CD14-positive monocyte (primary cell): Measurements from ENCODE around the gene CTSS. TPM values are rescaled to one million over a fixed set of nuclear protein-coding genes. Genes with fewer than 3 reads are reported as not detected.
"Not testable (repeated sequence)": the region's sequence is repeated elsewhere in the genome, so short reads cannot be mapped to it uniquely, and the experiment has no call there.

Experiments
- DNase-seq, 3 donors: peaks; one replicate each; pipeline ENCODE4 v3.0.0-alpha.2; 2011 to 2022
- H2AFZ ChIP-seq: 2 replicates; pipeline ENCODE4 v1.6.0; 2012; ENCODE audit warnings: mild to moderate bottlenecking, low read depth, low read length, inconsistent platforms; ENCODE audit not compliant: insufficient read depth, poor library complexity, severe bottlenecking
- H3K27ac ChIP-seq, 2 donors: 1 replicate in 1 of 2; 2 replicates in 1 of 2; pipeline ENCODE4 v1.5.1; 2012 to 2013; ENCODE audit warnings: low read length in 2 of 2, control low read depth in 1 of 2, inconsistent platforms in 1 of 2, low read depth in 1 of 2, mild to moderate bottlenecking in 1 of 2
- H3K27me3 ChIP-seq, 2 donors: one replicate each; pipeline versions ENCODE4 v1.6.0 to v1.6.1; 2011 to 2013; ENCODE audit warnings: low read length in 2 of 2; ENCODE audit not compliant: control insufficient read depth in 2 of 2, insufficient read depth in 2 of 2
- H3K36me3 ChIP-seq, 2 donors: replicated peaks in 1 of 2; 1 replicate in 1 of 2; 2 replicates in 1 of 2; pipeline versions ENCODE4 v1.5.1 to v1.6.1; 2012 to 2013; ENCODE audit warnings: low read length in 2 of 2, control low read depth in 1 of 2, inconsistent platforms in 1 of 2, mild to moderate bottlenecking in 1 of 2; ENCODE audit not compliant: insufficient read depth in 2 of 2, control insufficient read depth in 1 of 2
- H3K4me1 ChIP-seq, 2 donors: 1 replicate in 1 of 2; 2 replicates in 1 of 2; pipeline versions ENCODE4 v1.5.1 to v1.6.1; 2012 to 2013; ENCODE audit warnings: low read length in 2 of 2, control low read depth in 1 of 2, inconsistent platforms in 1 of 2, mild to moderate bottlenecking in 1 of 2, moderate library complexity in 1 of 2; ENCODE audit not compliant: insufficient read depth in 2 of 2, control insufficient read depth in 1 of 2
- H3K4me2 ChIP-seq: replicated peaks from 2 replicates; pipeline ENCODE3; 2012; ENCODE audit warnings: low read length, moderate library complexity, mild to moderate bottlenecking; ENCODE audit not compliant: poor library complexity, severe bottlenecking; ENCODE audit errors: extremely low read depth
- H3K4me3 ChIP-seq, 3 experiments: fragments of 200-600 bp in 1 of 3; sonication (generic) in 1 of 3; replicated peaks in 1 of 3; 1 replicate in 2 of 3; 2 replicates in 1 of 3; pipeline ENCODE4 v1.5.1; 2011 to 2013; ENCODE audit warnings: low read length in 3 of 3, mild to moderate bottlenecking in 3 of 3, control low read depth in 2 of 3, low read depth in 2 of 3, inconsistent platforms in 1 of 3, moderate library complexity in 1 of 3
- H3K79me2 ChIP-seq: 2 replicates; pipeline ENCODE4 v1.6.0; 2012; ENCODE audit warnings: mild to moderate bottlenecking, control low read depth, inconsistent platforms, low read length, moderate library complexity; ENCODE audit not compliant: insufficient read depth
- H3K9ac ChIP-seq: 2 replicates; pipeline ENCODE4 v1.6.0; 2017; ENCODE audit warnings: low read length, mild to moderate bottlenecking; ENCODE audit not compliant: insufficient read depth, poor library complexity, severe bottlenecking
- H3K9me3 ChIP-seq, 2 donors: replicated peaks in 1 of 2; 1 replicate in 1 of 2; 2 replicates in 1 of 2; pipeline versions ENCODE4 v1.5.1 to v1.6.1; 2012 to 2013; ENCODE audit warnings: low read length in 2 of 2, control low read depth in 1 of 2; ENCODE audit not compliant: control insufficient read depth in 1 of 2, insufficient read depth in 1 of 2
- H4K20me1 ChIP-seq: 2 replicates; pipeline ENCODE4 v1.6.0; 2012; ENCODE audit warnings: mild to moderate bottlenecking, low read length, control low read depth, moderate library complexity; ENCODE audit not compliant: insufficient read depth
- H3K27ac Mint-ChIP-seq, 7 donors: one replicate each; pipeline ENCODE4 v1.8.0; 2020; ENCODE audit warnings: mild to moderate bottlenecking in 7 of 7, mixed read lengths in 7 of 7, moderate library complexity in 6 of 7, inconsistent platforms in 2 of 7
- H3K27me3 Mint-ChIP-seq, 3 donors: one replicate each; pipeline ENCODE4 v1.8.0; 2021 to 2022; ENCODE audit warnings: low read depth in 3 of 3, mild to moderate bottlenecking in 3 of 3, mixed read lengths in 3 of 3, moderate library complexity in 3 of 3, inconsistent platforms in 1 of 3
- H3K36me3 Mint-ChIP-seq, 2 donors: one replicate each; pipeline ENCODE4 v1.8.0; 2020; ENCODE audit warnings: mixed read lengths in 2 of 2, inconsistent platforms in 1 of 2, mild to moderate bottlenecking in 1 of 2
- H3K4me1 Mint-ChIP-seq: one replicate; pipeline ENCODE4 v1.8.0; 2020; ENCODE audit warnings: mild to moderate bottlenecking, mixed read lengths
- H3K4me3 Mint-ChIP-seq, 2 donors: one replicate each; pipeline ENCODE4 v1.8.0; 2020; ENCODE audit warnings: mild to moderate bottlenecking in 2 of 2, mixed read lengths in 2 of 2, moderate library complexity in 1 of 2
- H3K9me3 Mint-ChIP-seq, 7 donors: one replicate each; pipeline ENCODE4 v1.8.0; 2020 to 2022; ENCODE audit warnings: mixed read lengths in 7 of 7, mild to moderate bottlenecking in 6 of 7, moderate library complexity in 6 of 7, inconsistent platforms in 2 of 7
- WGBS: methylation state at CpG from one replicate; pipeline ENCODE4 v1.1.5; 2013; ENCODE audit warnings: missing lambda C conversion rate; ENCODE audit not compliant: insufficient coverage; 5-methylcytosine and 5-hydroxymethylcytosine counted together
- intact Hi-C, 2 donors: fragments of 100-400 bp; cut with micrococcal nuclease; formaldehyde crosslinking; loops; one replicate each; pipeline versions ENCODE4 v1.15.0 to v1.15.1; 2023
- polyA plus RNA-seq, 3 donors: library from polyadenylated mRNA; depleted of rRNA in 1 of 3; unstranded in 2 of 3; stranded (reverse) in 1 of 3; fragments of 300-500 nt in 2 of 3; fragments of >200 nt in 1 of 3; fragmentation: Illumina TruSeq in 2 of 3; gene quantifications; 1 replicate in 2 of 3; 2 replicates in 1 of 3; pipeline ENCODE4 v1.2.3, GENCODE V29; 2012 to 2021
- TF ChIP-seq, protein P1 (sequence below): fragments of 200-600 bp; IDR thresholded peaks from one replicate; pipeline ENCODE4 v1.8.0; 2022; ENCODE audit warnings: antibody characterized with exemption, mild to moderate bottlenecking

CTSS gene
- polyA plus RNA-seq, 3 donors = 2,349 to 6,327 (median 5,201) TPM

DNA sequence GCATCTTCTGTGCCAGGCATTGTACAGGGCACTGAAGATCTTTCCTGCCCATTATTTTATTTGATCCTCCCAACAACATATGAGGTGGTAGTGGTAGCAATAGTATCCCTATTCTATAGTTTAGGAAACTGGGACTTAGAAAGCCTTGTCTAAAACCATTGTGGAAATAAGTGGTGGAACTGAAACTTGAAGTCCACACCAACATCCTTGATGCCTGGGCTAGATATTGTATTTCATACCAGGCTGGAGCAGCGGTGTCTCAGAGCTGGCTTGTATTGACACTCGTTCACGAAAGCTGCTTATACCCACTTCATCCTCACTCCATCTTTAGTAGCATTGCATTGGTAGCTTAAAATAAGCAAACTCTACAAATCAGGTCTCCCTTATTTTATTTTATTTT, 9.7 kb upstream of the CTSS start:
- intact Hi-C loops = no loop called here
- peak overlapping the region; percentile 2 to 66 for H3K27ac ChIP-seq
- H3K27me3 Mint-ChIP-seq = peaks cover 0 to 3% (median 3%) of the 10 kb centered on the region in 3 donors
- H3K4me3 Mint-ChIP-seq = peak overlapping the region in 1 of 2 donors; percentile 39
- no peaks in the 10 kb centered on the region for H4K20me1 ChIP-seq
- peak in 2 of 3 donors; percentile 34 for DNase-seq
- H3K79me2 ChIP-seq = peaks cover 4% of the 10 kb centered on the region
- H3K36me3 ChIP-seq = no peaks in the 10 kb centered on the region
- peaks cover 72% of the 10 kb centered on the region for H3K4me1 Mint-ChIP-seq
- no peak overlapping the region for H3K9ac ChIP-seq
- peaks cover 76 to 84% of the 10 kb centered on the region in 2 donors for H3K4me1 ChIP-seq
- H3K4me3 ChIP-seq = peak overlapping the region in 1 of 3 experiments; percentile 51
- no peak overlapping the region for H2AFZ ChIP-seq
- TF ChIP-seq, protein P1, sequence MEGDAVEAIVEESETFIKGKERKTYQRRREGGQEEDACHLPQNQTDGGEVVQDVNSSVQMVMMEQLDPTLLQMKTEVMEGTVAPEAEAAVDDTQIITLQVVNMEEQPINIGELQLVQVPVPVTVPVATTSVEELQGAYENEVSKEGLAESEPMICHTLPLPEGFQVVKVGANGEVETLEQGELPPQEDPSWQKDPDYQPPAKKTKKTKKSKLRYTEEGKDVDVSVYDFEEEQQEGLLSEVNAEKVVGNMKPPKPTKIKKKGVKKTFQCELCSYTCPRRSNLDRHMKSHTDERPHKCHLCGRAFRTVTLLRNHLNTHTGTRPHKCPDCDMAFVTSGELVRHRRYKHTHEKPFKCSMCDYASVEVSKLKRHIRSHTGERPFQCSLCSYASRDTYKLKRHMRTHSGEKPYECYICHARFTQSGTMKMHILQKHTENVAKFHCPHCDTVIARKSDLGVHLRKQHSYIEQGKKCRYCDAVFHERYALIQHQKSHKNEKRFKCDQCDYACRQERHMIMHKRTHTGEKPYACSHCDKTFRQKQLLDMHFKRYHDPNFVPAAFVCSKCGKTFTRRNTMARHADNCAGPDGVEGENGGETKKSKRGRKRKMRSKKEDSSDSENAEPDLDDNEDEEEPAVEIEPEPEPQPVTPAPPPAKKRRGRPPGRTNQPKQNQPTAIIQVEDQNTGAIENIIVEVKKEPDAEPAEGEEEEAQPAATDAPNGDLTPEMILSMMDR = no peak
- no peaks in the 10 kb centered on the region for H3K9me3 ChIP-seq
- H3K4me2 ChIP-seq = peak overlapping the region; percentile 66
- H3K9me3 Mint-ChIP-seq = no peaks in the 10 kb centered on the region
- WGBS = no CpG with 5 or more reads among the region's 3 CpGs
- H3K27me3 ChIP-seq = no peaks in the 10 kb centered on the region
- peak overlapping the region; percentile 3 to 69 (median 46) for H3K27ac Mint-ChIP-seq
- no peaks in the 10 kb centered on the region for H3K36me3 Mint-ChIP-seq

DNA sequence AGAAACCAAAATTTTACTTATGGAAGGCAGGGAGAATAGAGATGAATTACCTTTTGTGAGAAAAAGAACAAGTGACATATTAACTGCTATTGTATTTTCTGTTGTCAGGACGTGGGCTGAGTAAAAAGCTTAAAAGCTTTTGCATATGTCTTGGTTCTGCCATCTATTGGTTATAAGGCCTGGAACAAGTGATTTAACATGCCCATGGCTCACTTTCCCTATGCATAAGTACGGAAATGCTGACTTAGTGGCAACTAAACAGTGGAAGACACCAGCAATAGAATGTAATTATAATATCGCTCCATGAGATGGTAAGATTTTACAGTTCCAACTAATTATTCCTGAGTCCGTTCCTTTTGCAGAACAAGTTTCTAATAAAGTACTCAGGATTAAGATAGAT, 6.7 kb upstream of the CTSS start:
- no peaks in the 10 kb centered on the region for H3K9me3 ChIP-seq
- TF ChIP-seq, protein P1 = no peak
- peaks cover 53 to 64% of the 10 kb centered on the region in 2 donors for H3K4me1 ChIP-seq
- H3K27ac ChIP-seq = no peak overlapping the region
- no peak overlapping the region for H3K27ac Mint-ChIP-seq
- intact Hi-C loops = no loop called here
- H3K36me3 ChIP-seq = no peaks in the 10 kb centered on the region
- H3K9ac ChIP-seq = no peak overlapping the region
- peaks cover 53% of the 10 kb centered on the region for H3K4me1 Mint-ChIP-seq
- peaks cover 0 to 3% (median 2%) of the 10 kb centered on the region in 3 donors for H3K27me3 Mint-ChIP-seq
- no peak overlapping the region for H3K4me2 ChIP-seq
- H3K4me3 Mint-ChIP-seq = no peak overlapping the region
- WGBS = no CpG with 5 or more reads among the region's 4 CpGs
- H4K20me1 ChIP-seq = no peaks in the 10 kb centered on the region
- no peaks in the 10 kb centered on the region for H3K9me3 Mint-ChIP-seq
- peaks cover 10% of the 10 kb centered on the region for H3K79me2 ChIP-seq
- H2AFZ ChIP-seq = no peak overlapping the region
- no peaks in the 10 kb centered on the region for H3K36me3 Mint-ChIP-seq
- no peak for DNase-seq
- no peaks in the 10 kb centered on the region for H3K27me3 ChIP-seq
- H3K4me3 ChIP-seq = no peak overlapping the region

DNA sequence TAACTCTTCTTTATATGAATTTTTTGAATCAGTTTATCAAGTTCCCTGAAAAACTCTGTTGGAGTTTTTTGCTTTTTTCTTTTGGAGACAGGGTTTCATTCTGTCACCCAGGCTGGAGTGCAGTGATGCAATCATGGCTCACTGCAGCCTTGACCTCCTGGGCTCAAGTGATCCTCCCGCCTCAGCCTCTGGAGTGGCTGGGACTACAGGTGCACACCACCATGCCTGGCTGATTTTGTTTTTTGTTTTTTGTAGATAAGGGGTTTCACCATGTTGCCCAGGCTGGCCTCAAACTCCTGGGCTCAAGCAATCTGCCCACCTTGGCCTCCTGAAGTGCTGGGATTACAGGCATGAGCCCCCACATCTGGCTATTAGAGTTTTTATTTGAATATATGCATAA, 2.1 kb upstream of the CTSS start:
- H3K27me3 ChIP-seq, H3K4me3 ChIP-seq, H3K27me3 Mint-ChIP-seq, H3K4me2 ChIP-seq, H3K27ac ChIP-seq, H3K9me3 Mint-ChIP-seq, DNase-seq, H3K9me3 ChIP-seq, H3K4me3 Mint-ChIP-seq, H3K9ac ChIP-seq, H2AFZ ChIP-seq: not testable (repeated sequence)
- peaks cover 15% of the 10 kb centered on the region for H4K20me1 ChIP-seq
- WGBS = 40% methylated on average over 1 of the region's 1 CpG
- H3K36me3 ChIP-seq = peaks cover 19% of the 10 kb centered on the region in 2 donors
- intact Hi-C loops = loop anchor here in 1 of 2 donors (10.0 kb wide), 2 partner anchors 157 to 207 kb away; partner anchors contain the start of genes CERS2 and SETDB1
- H3K27ac Mint-ChIP-seq = peak overlapping the region in 2 of 7 donors; percentile 50 to 52
- H3K36me3 Mint-ChIP-seq = peaks cover 14 to 21% of the 10 kb centered on the region in 2 donors
- H3K4me1 ChIP-seq = peaks cover 31 to 48% of the 10 kb centered on the region in 2 donors
- peaks cover 41% of the 10 kb centered on the region for H3K4me1 Mint-ChIP-seq
- peaks cover 51% of the 10 kb centered on the region for H3K79me2 ChIP-seq
